ES-I3 (cell line): ENCODE results near the gene TMTC2.

Experiments used
- H3K36me3 ChIP-seq: 2 replicates; pipeline ENCODE4 v1.6.1; 2013; ENCODE audit warnings: mild to moderate bottlenecking, low read length, control low read depth, moderate library complexity; ENCODE audit not compliant: insufficient read depth
- H3K4me1 ChIP-seq: 2 replicates; pipeline ENCODE4 v1.6.1; 2013; ENCODE audit warnings: mild to moderate bottlenecking, control low read depth, low read length; ENCODE audit not compliant: insufficient read depth
- H3K9ac ChIP-seq: 2 replicates; pipeline ENCODE4 v1.6.1; 2013; ENCODE audit warnings: low read depth, mild to moderate bottlenecking, low read length, moderate library complexity
- H3K9me3 ChIP-seq: 2 replicates; pipeline ENCODE4 v1.6.1; 2013; ENCODE audit warnings: mild to moderate bottlenecking, low read length, moderate library complexity; ENCODE audit not compliant: control insufficient read depth, insufficient read depth

TMTC2 gene

DNA sequence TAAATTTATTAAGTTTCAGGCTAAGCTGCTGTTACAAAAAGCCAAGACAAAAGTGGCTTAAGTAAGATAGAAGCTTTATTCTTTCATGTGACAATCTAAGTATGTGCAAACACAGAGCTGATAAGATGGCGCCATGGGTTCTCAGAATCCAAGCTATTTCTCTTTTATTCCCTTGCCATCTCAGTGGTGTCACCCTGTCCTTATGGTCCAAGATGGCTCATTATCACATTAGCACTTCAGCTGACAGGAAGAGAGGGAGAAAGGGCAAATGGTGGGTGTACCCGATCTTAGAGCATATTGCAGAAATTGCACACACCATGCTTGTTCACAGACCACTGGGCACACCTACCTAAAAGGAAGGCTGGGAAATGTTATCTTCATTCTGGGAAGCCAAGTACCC is 211.7 kb downstream of the TMTC2 start:
- Histone ChIP-seq H3K36me3 (no peaks in the 10 kb centered on the region), H3K4me1 (no peaks in the 10 kb centered on the region), H3K9ac (no peak overlapping the region)

GRCh38 chr12:82904219-82904790 is 217.6 kb downstream of the TMTC2 start:
- H3K36me3 ChIP-seq = no peaks in the 10 kb centered on the region
- no peak overlapping the region for H3K9ac ChIP-seq
- H3K4me1 ChIP-seq = no peaks in the 10 kb centered on the region
- no peaks in the 10 kb centered on the region for H3K9me3 ChIP-seq

More for the DNA sequence above, 211.7 kb downstream of the TMTC2 start:
- no peaks in the 10 kb centered on the region for H3K9me3 ChIP-seq

GRCh38 chr12:82910246-82910893 is 223.7 kb downstream of the TMTC2 start:
- Histone ChIP-seq H3K9ac (no peak overlapping the region), H3K36me3 (no peaks in the 10 kb centered on the region), H3K4me1 (0 out of 2 replicates have a peak, but pooled peaks cover 6% of the 10 kb centered on the region), H3K9me3 (no peaks in the 10 kb centered on the region)

DNA sequence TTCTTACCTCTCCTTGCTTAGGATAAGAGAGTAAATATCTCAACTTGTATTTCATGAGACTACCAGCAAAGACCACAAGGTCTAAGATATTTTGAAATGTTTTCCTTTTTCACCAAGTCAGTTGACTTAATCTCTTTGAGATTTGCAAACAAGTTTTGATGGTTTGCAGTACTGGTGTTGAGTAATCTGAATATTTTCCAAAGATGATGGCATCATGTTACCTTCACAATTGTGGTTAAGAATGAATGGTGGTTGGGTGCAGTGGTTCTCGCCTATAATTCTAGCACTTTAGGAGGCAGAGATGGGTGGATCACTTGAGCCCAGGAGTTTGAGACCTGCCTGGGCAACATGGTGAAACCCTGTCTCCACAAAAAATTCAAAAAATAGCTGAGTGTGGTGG is 225.7 kb downstream of the TMTC2 start:
- Histone ChIP-seq H3K9ac (no peak overlapping the region), H3K4me1 (0 out of 2 replicates have a peak, but pooled peaks cover 6% of the 10 kb centered on the region), H3K9me3 (no peaks in the 10 kb centered on the region), H3K36me3 (no peaks in the 10 kb centered on the region)

- Histone ChIP-seq H3K4me1 (no peaks in the 10 kb centered on the region), H3K9ac (no peak overlapping the region), H3K36me3 (no peaks in the 10 kb centered on the region), H3K9me3 (no peaks in the 10 kb centered on the region)
These were observed 232.8 kb downstream of the TMTC2 start for GRCh38 chr12:82919388-82920054.

- H3K4me1 ChIP-seq = peaks cover 11% of the 10 kb centered on the region; the same call in 1 of the 2 replicates
- H3K9me3 ChIP-seq = no peaks in the 10 kb centered on the region
- H3K9ac ChIP-seq = no peak overlapping the region
- no peaks in the 10 kb centered on the region for H3K36me3 ChIP-seq
These were observed 237.2 kb downstream of the TMTC2 start for GRCh38 chr12:82923935-82924334.

- no peaks in the 10 kb centered on the region for H3K36me3 ChIP-seq
These were observed 239.9 kb downstream of the TMTC2 start for GRCh38 chr12:82926630-82927029.

DNA sequence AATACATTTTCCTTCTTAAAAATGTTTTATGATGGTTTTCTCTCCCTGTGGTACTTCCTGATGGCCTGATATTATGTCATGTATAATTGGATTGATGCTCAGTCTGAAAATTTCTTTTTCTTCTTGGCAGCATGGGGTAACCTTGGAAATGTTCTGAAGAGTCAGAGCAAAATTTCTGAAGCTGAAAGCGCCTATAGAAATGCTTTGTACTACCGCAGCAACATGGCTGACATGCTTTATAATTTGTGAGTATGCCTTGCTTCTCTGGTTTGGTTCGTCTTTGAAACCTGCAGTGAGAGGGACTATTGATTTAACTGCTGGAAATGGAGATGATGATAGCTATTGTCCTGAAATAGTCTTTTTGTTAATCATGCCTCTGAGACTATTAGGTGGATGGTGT is 243.6 kb downstream of the TMTC2 start:
- no peak overlapping the region for H3K9ac ChIP-seq
- H3K9me3 ChIP-seq = no peaks in the 10 kb centered on the region
- no peaks in the 10 kb centered on the region for H3K36me3 ChIP-seq
- peaks cover 20% of the 10 kb centered on the region; the same call in 1 of the 2 replicates for H3K4me1 ChIP-seq

More at GRCh38 chr12:82926630-82927029, 239.9 kb downstream of the TMTC2 start:
- Histone ChIP-seq H3K9ac (no peak overlapping the region), H3K4me1 (peaks cover 16% of the 10 kb centered on the region; the same call in 1 of the 2 replicates), H3K9me3 (no peaks in the 10 kb centered on the region)

DNA sequence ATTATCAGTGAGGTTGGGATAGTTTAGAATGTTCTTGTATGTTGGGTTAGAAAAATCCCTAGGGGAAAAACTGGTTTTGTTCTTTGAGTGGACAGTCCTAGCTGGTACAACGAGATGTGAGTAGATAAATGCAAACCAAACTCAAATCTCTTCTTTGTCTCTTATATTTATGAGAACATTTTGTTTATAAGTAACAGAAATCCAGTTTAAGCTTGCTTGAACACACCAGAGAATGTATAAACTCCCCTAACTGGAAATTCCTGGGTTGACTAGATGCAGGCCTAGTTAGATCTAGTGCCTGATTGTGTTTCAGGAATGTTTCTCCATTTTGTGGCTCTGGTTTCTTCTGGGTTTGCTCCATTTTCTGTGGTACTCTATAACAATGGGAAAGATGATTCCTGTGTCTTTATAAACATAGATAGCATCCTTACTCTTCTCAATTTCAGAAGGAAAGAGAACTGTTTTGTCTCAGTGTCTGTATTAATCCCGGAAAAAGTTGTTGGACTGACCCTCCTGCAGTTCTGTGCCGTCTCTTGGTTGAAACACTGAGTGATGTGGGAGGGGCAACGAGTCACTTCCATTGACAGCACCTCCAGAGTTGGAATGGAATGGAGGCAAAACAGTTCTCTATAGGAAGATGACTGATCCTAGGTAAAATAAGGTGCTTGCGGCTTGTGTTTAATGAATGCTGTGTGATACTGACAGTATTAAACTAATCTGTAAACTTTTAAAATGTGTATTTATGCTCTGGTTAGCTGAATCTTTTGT is 244.8 kb downstream of the TMTC2 start:
- Histone ChIP-seq H3K9me3 (no peaks in the 10 kb centered on the region), H3K36me3 (no peaks in the 10 kb centered on the region), H3K4me1 (peaks cover 20% of the 10 kb centered on the region; the same call in 1 of the 2 replicates), H3K9ac (no peak overlapping the region)

GRCh38 chr12:82937151-82937550 is 250.4 kb downstream of the TMTC2 start:
- no peaks in the 10 kb centered on the region for H3K4me1 ChIP-seq
- H3K36me3 ChIP-seq = no peaks in the 10 kb centered on the region
- H3K9me3 ChIP-seq = no peaks in the 10 kb centered on the region
- H3K9ac ChIP-seq = no peak overlapping the region

DNA sequence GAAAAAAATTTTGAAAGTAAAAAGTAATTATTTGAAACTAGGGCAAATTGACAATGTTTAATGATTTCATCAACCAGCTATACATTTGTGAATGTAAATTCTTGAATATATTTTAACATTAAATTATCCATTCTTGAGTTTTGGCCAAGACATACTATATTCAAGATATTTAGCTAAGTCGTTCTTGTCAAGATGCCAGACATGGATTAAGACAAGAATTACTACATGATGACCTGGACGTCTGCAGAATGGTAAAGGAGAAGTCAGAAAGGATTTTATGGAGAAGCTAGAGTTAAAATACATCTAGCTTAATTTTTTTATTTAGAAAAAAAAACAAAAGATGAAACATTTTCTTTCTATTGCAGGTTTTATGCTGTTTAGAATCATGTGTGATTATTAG is 255.8 kb downstream of the TMTC2 start:
- Histone ChIP-seq H3K9ac (no peak overlapping the region), H3K4me1 (0 out of 2 replicates have a peak, but pooled peaks cover 3% of the 10 kb centered on the region), H3K36me3 (no peaks in the 10 kb centered on the region), H3K9me3 (no peaks in the 10 kb centered on the region)

DNA sequence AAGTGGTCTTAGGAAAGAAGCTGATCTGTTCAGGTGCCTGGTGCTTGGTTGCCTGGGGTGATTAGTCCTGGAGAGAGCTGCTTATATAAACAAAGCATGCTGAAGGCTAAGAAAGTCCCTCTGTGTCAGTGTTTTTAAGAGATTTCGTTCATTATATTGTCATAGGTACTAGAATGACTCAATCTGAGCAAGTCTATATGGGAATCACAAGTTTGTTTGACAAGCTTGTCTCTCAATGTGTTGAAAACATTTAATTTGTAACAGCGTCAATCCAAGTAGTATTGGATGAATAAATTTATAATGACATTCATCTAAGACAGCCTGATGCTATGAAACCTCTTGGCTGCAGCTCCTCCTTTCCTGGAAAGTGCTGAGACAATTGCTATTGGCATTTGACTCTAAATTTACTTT is 256.3 kb downstream of the TMTC2 start:
- H3K4me1 ChIP-seq = 0 out of 2 replicates have a peak, but pooled peaks cover 3% of the 10 kb centered on the region
- H3K36me3 ChIP-seq = no peaks in the 10 kb centered on the region
- H3K9me3 ChIP-seq = no peaks in the 10 kb centered on the region
- H3K9ac ChIP-seq = no peak overlapping the region

GRCh38 chr12:82948491-82948890 is 261.8 kb downstream of the TMTC2 start:
- Histone ChIP-seq H3K36me3 (no peaks in the 10 kb centered on the region), H3K4me1 (no peaks in the 10 kb centered on the region), H3K9me3 (no peaks in the 10 kb centered on the region), H3K9ac (no peak overlapping the region)

GRCh38 chr12:82950356-82950755 is 263.6 kb downstream of the TMTC2 start:
- Histone ChIP-seq H3K9me3 (no peaks in the 10 kb centered on the region), H3K9ac (no peak overlapping the region), H3K36me3 (no peaks in the 10 kb centered on the region), H3K4me1 (no peaks in the 10 kb centered on the region)
